H1 (cell line): ENCODE data around the gene LRRC46. TPM values are rescaled to one million over a fixed set of nuclear protein-coding genes. Genes with fewer than 3 reads are reported as not detected.

Experiments
- CTCF ChIA-PET: fragments of 300-600 bp; sonication (Branson Sonifier 250); formaldehyde crosslinking; loops from one replicate; lab custom pipeline; 2021; ENCODE audit not compliant: partially characterized antibody; lab: Charles Lee
- POLR2A ChIA-PET: fragments of 300-600 bp; sonication (Branson Sonifier 250); formaldehyde crosslinking; loops from one replicate; lab custom pipeline; 2021; ENCODE audit warnings: inconsistent platforms; ENCODE audit not compliant: partially characterized antibody; lab: Charles Lee
- DNase-seq, 2 experiments: peaks; one replicate each; pipeline versions ENCODE4 v3.0.0 to v3.0.0-alpha.2; 2010 to 2022; ENCODE audit warnings: low spot score in 2 of 2, low read depth in 1 of 2, mixed read lengths in 1 of 2
- FAIRE-seq: peaks from 2 replicates; lab custom pipeline; 2011; peaks lifted over from hg19 to GRCh38; lab: Jason Lieb, UNC
- H2AFZ ChIP-seq: 2 replicates; pipeline ENCODE4 v1.8.1; 2012; ENCODE audit warnings: low read length, inconsistent platforms
- H2AK5ac ChIP-seq: 2 replicates; pipeline ENCODE4 v1.6.1; 2013; ENCODE audit warnings: low read depth, low read length
- H2BK120ac ChIP-seq: replicated peaks from 2 replicates; pipeline ENCODE3; 2013; ENCODE audit warnings: low read depth, low read length, inconsistent platforms
- H2BK12ac ChIP-seq: 2 replicates; pipeline ENCODE4 v1.6.1; 2013; ENCODE audit warnings: low read depth, low read length
- H2BK15ac ChIP-seq: 2 replicates; pipeline ENCODE4 v1.6.1; 2013; ENCODE audit warnings: low read length
- H2BK20ac ChIP-seq: 2 replicates; pipeline ENCODE4 v1.6.1; 2013; ENCODE audit warnings: low read length
- H2BK5ac ChIP-seq: 2 replicates; pipeline ENCODE4 v1.6.1; 2013; ENCODE audit warnings: low read depth, low read length
- H3K14ac ChIP-seq: 2 replicates; pipeline ENCODE4 v1.6.1; 2013; ENCODE audit warnings: inconsistent platforms; ENCODE audit not compliant: insufficient read length
- H3K18ac ChIP-seq: 2 replicates; pipeline ENCODE4 v1.6.1; 2013; ENCODE audit warnings: low read length; ENCODE audit errors: extremely low read depth
- H3K23ac ChIP-seq: 2 replicates; pipeline ENCODE4 v1.6.1; 2013; ENCODE audit warnings: inconsistent platforms; ENCODE audit not compliant: insufficient read length
- H3K23me2 ChIP-seq: 2 replicates; pipeline ENCODE4 v1.6.1; 2013; ENCODE audit warnings: low read depth, low read length
- H3K27ac ChIP-seq: 2 replicates; pipeline ENCODE4 v1.6.1; 2011; ENCODE audit warnings: low read depth, low read length, inconsistent platforms
- H3K27me3 ChIP-seq, 4 experiments: replicated peaks in 1 of 4; 1 replicate in 1 of 4; 2 replicates in 3 of 4; pipeline versions ENCODE4 v1.6.1 to v1.8.1; 2011 to 2013; ENCODE audit warnings: low read length in 3 of 4, mild to moderate bottlenecking in 3 of 4, inconsistent platforms in 2 of 4, mixed read lengths in 2 of 4, moderate library complexity in 1 of 4; ENCODE audit not compliant: control insufficient read depth in 3 of 4, insufficient read depth in 3 of 4; ENCODE audit errors: extremely low read depth in 1 of 4
- H3K36me3 ChIP-seq, 4 experiments: 2 replicates each; pipeline versions ENCODE4 v1.6.1 to v1.8.1; 2011 to 2013; ENCODE audit warnings: mild to moderate bottlenecking in 4 of 4, low read length in 3 of 4, moderate library complexity in 2 of 4, control low read depth in 1 of 4, inconsistent platforms in 1 of 4; ENCODE audit not compliant: insufficient read depth in 4 of 4, control insufficient read depth in 2 of 4
- H3K4ac ChIP-seq: replicated peaks from 2 replicates; pipeline ENCODE3; 2013; ENCODE audit warnings: low read length, low read depth, mixed read lengths, inconsistent platforms; ENCODE audit not compliant: insufficient read length
- H3K4me1 ChIP-seq, 4 experiments: replicated peaks in 1 of 4; 1 replicate in 1 of 4; 2 replicates in 3 of 4; pipeline versions ENCODE4 v1.6.1 to v1.8.1; 2011 to 2013; ENCODE audit warnings: low read length in 3 of 4, inconsistent platforms in 2 of 4, mixed read lengths in 1 of 4; ENCODE audit not compliant: insufficient read depth in 4 of 4, control insufficient read depth in 3 of 4
- H3K4me2 ChIP-seq, 2 experiments: 2 replicates each; pipeline versions ENCODE4 v1.6.1 to v1.8.1; 2011 to 2013; ENCODE audit warnings: low read depth in 2 of 2, low read length in 2 of 2, control low read depth in 1 of 2, inconsistent platforms in 1 of 2, mild to moderate bottlenecking in 1 of 2; ENCODE audit not compliant: insufficient read depth in 1 of 2
- H3K4me3 ChIP-seq, 4 experiments: fragments of 200-600, 300-600 bp in 1 of 4; sonication (generic), shearing (Covaris generic), sonication (Bioruptor Twin) in 1 of 4; 2 replicates each; pipeline versions ENCODE4 v1.5.1 to v1.8.1; 2011 to 2016; ENCODE audit warnings: low read length in 4 of 4, low read depth in 3 of 4, control low read depth in 2 of 4, inconsistent platforms in 2 of 4, mild to moderate bottlenecking in 2 of 4, mixed read lengths in 1 of 4, moderate library complexity in 1 of 4; ENCODE audit not compliant: insufficient read depth in 2 of 4; ENCODE audit errors: extremely low read depth in 1 of 4
- H3K56ac ChIP-seq: replicated peaks from 2 replicates; pipeline ENCODE3; 2013; ENCODE audit warnings: low read depth, mild to moderate bottlenecking, mixed read lengths, low read length, inconsistent platforms; ENCODE audit not compliant: insufficient read length
- H3K79me1 ChIP-seq: 2 replicates; pipeline ENCODE4 v1.6.1; 2013; ENCODE audit warnings: low read depth, low read length, control low read depth
- H3K79me2 ChIP-seq, 2 experiments: 2 replicates each; pipeline versions ENCODE4 v1.6.1 to v1.8.1; 2012 to 2013; ENCODE audit warnings: low read length in 2 of 2, mild to moderate bottlenecking in 2 of 2, inconsistent platforms in 1 of 2; ENCODE audit not compliant: insufficient read depth in 2 of 2, control insufficient read depth in 1 of 2
- H3K9ac ChIP-seq, 4 experiments: replicated peaks in 1 of 4; 1 replicate in 1 of 4; 2 replicates in 3 of 4; pipeline versions ENCODE4 v1.6.1 to v1.8.1; 2011 to 2013; ENCODE audit warnings: low read depth in 3 of 4, low read length in 3 of 4, control low read depth in 2 of 4, mild to moderate bottlenecking in 2 of 4, moderate library complexity in 2 of 4, inconsistent platforms in 1 of 4; ENCODE audit errors: extremely low read depth in 1 of 4
- H3K9me3 ChIP-seq, 2 experiments: 2 replicates each; pipeline versions ENCODE4 v1.6.1 to v1.8.1; 2012 to 2013; ENCODE audit warnings: mild to moderate bottlenecking in 2 of 2, moderate library complexity in 2 of 2, control low read depth in 1 of 2, inconsistent platforms in 1 of 2, low read depth in 1 of 2, low read length in 1 of 2, mixed read lengths in 1 of 2; ENCODE audit not compliant: insufficient read depth in 2 of 2
- H4K20me1 ChIP-seq, 2 experiments: replicated peaks in 1 of 2; 2 replicates each; pipeline versions ENCODE3 to v1.8.1; 2011 to 2013; ENCODE audit warnings: inconsistent platforms in 2 of 2, low read length in 2 of 2, mild to moderate bottlenecking in 1 of 2; ENCODE audit not compliant: insufficient read depth in 2 of 2, control insufficient read depth in 1 of 2
- H4K5ac ChIP-seq: 2 replicates; pipeline ENCODE4 v1.6.1; 2013; ENCODE audit warnings: low read length, low read depth, mixed read lengths, inconsistent platforms; ENCODE audit not compliant: insufficient read length
- H4K8ac ChIP-seq: 2 replicates; pipeline ENCODE4 v1.8.0; 2013; ENCODE audit warnings: mild to moderate bottlenecking, moderate library complexity, low read length, inconsistent platforms; ENCODE audit not compliant: insufficient read depth; ENCODE audit errors: extremely low read depth
- H4K91ac ChIP-seq: replicated peaks from 2 replicates; pipeline ENCODE3; 2013; ENCODE audit warnings: low read length, mixed read lengths, inconsistent platforms; ENCODE audit not compliant: insufficient read length
- E2F6 ChIP-seq: IDR thresholded peaks from 2 replicates; pipeline ENCODE4 v1.6.1; 2012; ENCODE audit warnings: inconsistent platforms
- EP300 ChIP-seq, 2 experiments: IDR thresholded peaks; 1 replicate in 1 of 2; 2 replicates in 1 of 2; pipeline ENCODE4 v1.6.1; 2011 to 2012; ENCODE audit warnings: low read depth in 2 of 2, low read length in 2 of 2, mild to moderate bottlenecking in 2 of 2, borderline replicate concordance in 1 of 2, inconsistent platforms in 1 of 2, moderate library complexity in 1 of 2
- EZH2 ChIP-seq: fragments of 200-600 bp; sonication (generic); IDR thresholded peaks from 2 replicates; pipeline ENCODE4 v1.7.1; 2012; ENCODE audit warnings: low read depth, mild to moderate bottlenecking, moderate library complexity, low read length, inconsistent platforms; ENCODE audit not compliant: severe bottlenecking
- GTF2F1 ChIP-seq: IDR thresholded peaks from 2 replicates; pipeline ENCODE4 v1.6.1; 2012; ENCODE audit warnings: low read depth, low read length, improper control_type of control experiment, borderline replicate concordance
- KDM4A ChIP-seq: IDR thresholded peaks from one replicate; pipeline ENCODE4 v1.7.1; 2012; ENCODE audit warnings: low read depth, mild to moderate bottlenecking, moderate library complexity, low read length, inconsistent platforms; ENCODE audit not compliant: severe bottlenecking
- NRF1 ChIP-seq: IDR thresholded peaks from 2 replicates; pipeline ENCODE4 v1.6.1; 2011; ENCODE audit warnings: mild to moderate bottlenecking, low read depth, low read length, improper control_type of control experiment
- RFX5 ChIP-seq: IDR thresholded peaks from 2 replicates; pipeline ENCODE4 v1.6.1; 2011; ENCODE audit warnings: low read depth, low read length, improper control_type of control experiment, borderline replicate concordance
- SUZ12 ChIP-seq: fragments of 200-600 bp; sonication (generic); IDR thresholded peaks from 2 replicates; pipeline ENCODE4 v1.6.1; 2012; ENCODE audit warnings: mild to moderate bottlenecking, inconsistent platforms, low read length, moderate library complexity, mixed read lengths
- USF2 ChIP-seq: IDR thresholded peaks from 2 replicates; pipeline ENCODE4 v1.6.1; 2011; ENCODE audit warnings: low read length, improper control_type of control experiment
- WGBS, 2 experiments: shearing (Covaris generic) in 1 of 2; methylation state at CpG; one replicate each; pipeline versions ENCODE4 v1.1.6 to v1.1.7; 2013 to 2015; ENCODE audit warnings: low lambda C conversion rate in 2 of 2, mixed read lengths in 2 of 2, inconsistent platforms in 1 of 2, low coverage in 1 of 2, missing lambda C conversion rate in 1 of 2; ENCODE audit not compliant: insufficient replicate concordance in 2 of 2, insufficient coverage in 1 of 2, insufficient read length in 1 of 2; ENCODE audit errors: extremely low coverage in 1 of 2, missing lambda C conversion rate in 1 of 2; 5-methylcytosine and 5-hydroxymethylcytosine counted together
- polyA plus RNA-seq, 7 experiments: library from polyadenylated mRNA; depleted of rRNA in 3 of 7; stranded (reverse) in 5 of 7; unstranded in 2 of 7; fragments of >200 nt in 5 of 7; fragments of 200-250 nt in 2 of 7; gene quantifications; 1 replicate in 5 of 7; 2 replicates in 1 of 7; 4 replicates in 1 of 7; pipeline versions ENCODE4 v1.2.1 to v1.2.3, GENCODE V29; 2011 to 2013; ENCODE audit warnings: missing spikeins in 2 of 7, mixed read lengths in 2 of 7
- total RNA-seq: library from RNA; stranded (reverse); fragmentation: NEBNext Ultra II Directional; extraction: Animal tissue kit (Norgen Biotek cat#: 25700); gene quantifications from 2 replicates; pipeline ENCODE4 v1.2.1, GENCODE V29; 2021
- TF ChIP-seq, protein P1 (sequence below): IDR thresholded peaks from 2 replicates; pipeline ENCODE4 v1.6.1; 2012; ENCODE audit warnings: inconsistent platforms

The LRRC46 gene
- total and polyA plus RNA-seq, 2 of the 8 experiments (the other 6 are each of a cell fraction or from before 2014, with no cell fraction given) = 0.18 TPM; not detected in 1

- no peaks in the 10 kb centered on the region for H3K79me2 ChIP-seq
- FAIRE-seq = no peak
- H3K4me3 ChIP-seq = peak overlapping the region; percentile 42 to 70 (median 70)
- 17% methylated on average over 4 of the region's 4 CpGs; no CpG with 5 or more reads in 1 of the 2 experiments for WGBS, 2 experiments
- no peak overlapping the region for H3K23ac ChIP-seq
- peaks cover 8% of the 10 kb centered on the region; the same call in 1 of the 2 replicates for H3K23me2 ChIP-seq
- H2BK15ac ChIP-seq = no peak overlapping the region
- DNase-seq = no peak
- H3K9ac ChIP-seq = peak overlapping the region in 1 of 4 experiments; percentile 0; a peak in 2 of 7 replicates
- H4K91ac ChIP-seq = no peak overlapping the region
- H4K5ac ChIP-seq = no peak overlapping the region
- H2AK5ac ChIP-seq = no peak overlapping the region
- H2BK120ac ChIP-seq = no peak overlapping the region
- H4K8ac ChIP-seq = no peak overlapping the region
- no peak overlapping the region for H2BK20ac ChIP-seq
- H3K36me3 ChIP-seq = peaks cover 0 to 15% (median 8%) of the 10 kb centered on the region in 4 experiments; a peak in 4 of 8 replicates
- H3K9me3 ChIP-seq = no peaks in the 10 kb centered on the region
- H2BK5ac ChIP-seq = no peak overlapping the region
- H2BK12ac ChIP-seq = no peak overlapping the region
- no peak overlapping the region for H2AFZ ChIP-seq
- peak overlapping the region; percentile 72 to 97 for H3K4me2 ChIP-seq
- CTCF ChIA-PET = interaction anchor here (0.8 to 2.1 kb wide), 10 partner anchors 8 to 126 kb away, joined by 3 to 10 read pairs (median 4); partner anchors contain the start of gene SCRN2
- H3K4me1 ChIP-seq = peaks cover 0 to 12% (median 7%) of the 10 kb centered on the region in 4 experiments; a peak in 6 of 7 replicates
- no peaks in the 10 kb centered on the region for H3K79me1 ChIP-seq
- no peak overlapping the region for H3K56ac ChIP-seq
- H3K14ac ChIP-seq = no peak overlapping the region
- no peaks in the 10 kb centered on the region for H3K27me3 ChIP-seq
- no peak overlapping the region for H3K4ac ChIP-seq
- POLR2A ChIA-PET = interaction anchor here (0.6 to 2.4 kb wide), 3 partner anchors 9 to 149 kb away, joined by 3 to 10 read pairs (median 6); partner anchors contain the start of genes LRRC46 and MRPL10
- no peak overlapping the region for H3K18ac ChIP-seq
- no peak overlapping the region for H3K27ac ChIP-seq
- no peaks in the 10 kb centered on the region for H4K20me1 ChIP-seq
- TF ChIP-seq E2F6 (no peak), USF2 (no peak), RFX5 (no peak), KDM4A (no peak), SUZ12 (no peak), EZH2 (no peak), EP300 (IDR thresholded peaks at IDR 0.05; ENCODE audit: borderline replicate concordance in 1 of 2, low read depth in 2 of 2, low read length in 2 of 2) (no peak), GTF2F1 (no peak), NRF1 (no peak)
- TF ChIP-seq, protein P1, sequence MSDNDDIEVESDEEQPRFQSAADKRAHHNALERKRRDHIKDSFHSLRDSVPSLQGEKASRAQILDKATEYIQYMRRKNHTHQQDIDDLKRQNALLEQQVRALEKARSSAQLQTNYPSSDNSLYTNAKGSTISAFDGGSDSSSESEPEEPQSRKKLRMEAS = no peak
These were observed 10.4 kb upstream of the LRRC46 start for GRCh38 chr17:47821031-47821423.
